Stomach (tissue), 9 donors: ENCODE results near the gene CD46. TPM values are rescaled to one million over a fixed set of nuclear protein-coding genes. Genes with fewer than 3 reads are reported as not detected.
"Not testable (repeated sequence)": the region's sequence is repeated elsewhere in the genome, so short reads cannot be mapped to it uniquely, and the experiment has no call there.

Source experiments
- DNase-seq, 2 donors: peaks; one replicate each; pipeline versions ENCODE4 v3.0.0 to v3.0.0-alpha.2; 2013 to 2019
- H3K27ac ChIP-seq, 5 donors: fragments of 200-600 bp in 4 of 5; sonication (generic) in 4 of 5; one replicate each; pipeline ENCODE4 v1.5.1; 2013 to 2019; ENCODE audit warnings: mild to moderate bottlenecking in 1 of 5, moderate library complexity in 1 of 5
- H3K27me3 ChIP-seq, 3 donors: fragments of 200-600 bp; sonication (generic); one replicate each; pipeline ENCODE4 v1.5.1; 2017 to 2019; ENCODE audit warnings: mixed run types in 1 of 3
- H3K36me3 ChIP-seq, 4 donors: fragments of 200-600 bp; sonication (generic); 1 replicate in 3 of 4; 2 replicates in 1 of 4; pipeline ENCODE4 v1.5.1; 2016 to 2019
- H3K4me1 ChIP-seq, 4 donors: fragments of 200-600 bp; sonication (generic); one replicate each; pipeline ENCODE4 v1.5.1; 2016 to 2019
- H3K4me3 ChIP-seq, 4 donors: fragments of 200-600 bp; sonication (generic) in 3 of 4; one replicate each; pipeline ENCODE4 v1.5.1; 2016 to 2019; ENCODE audit warnings: mild to moderate bottlenecking in 1 of 4
- H3K9me3 ChIP-seq, 4 donors: fragments of 200-600 bp; sonication (generic); one replicate each; pipeline ENCODE4 v1.5.1; 2016 to 2019
- EP300 ChIP-seq: sonication (generic); formaldehyde crosslinking; IDR thresholded peaks from one replicate; pipeline ENCODE4 v1.6.1; 2017; ENCODE audit warnings: antibody characterized with exemption
- POLR2A ChIP-seq, 4 donors: fragments of 450-650 bp; IDR thresholded peaks; one replicate each; pipeline ENCODE4 v1.6.1; 2016; ENCODE audit warnings: antibody characterized with exemption in 4 of 4, control low read depth in 2 of 4, mild to moderate bottlenecking in 1 of 4, moderate library complexity in 1 of 4
- POLR2AphosphoS5 ChIP-seq, 3 donors: sonication (generic); formaldehyde crosslinking; IDR thresholded peaks; one replicate each; pipeline ENCODE4 v1.6.1; 2016; ENCODE audit warnings: antibody characterized with exemption in 3 of 3
- WGBS, 5 donors: extraction: QIAGEN DNeasy Blood & Tissue Kit in 3 of 5; methylation state at CpG; one replicate each; pipeline versions ENCODE4 v1.1.5 to v1.1.7; 2013 to 2018; 5-methylcytosine and 5-hydroxymethylcytosine counted together
- intact Hi-C: fragments of 100-400 bp; cut with DNase I; formaldehyde crosslinking; loops from one replicate; pipeline ENCODE4 v1.15.1; 2023; ENCODE audit warnings: low total_unique reads
- polyA plus RNA-seq, 3 donors: library from polyadenylated mRNA; stranded (reverse); fragments of 200-250 nt; gene quantifications; one replicate each; pipeline ENCODE4 v1.2.3, GENCODE V29; 2013
- total RNA-seq, 5 donors: library from RNA; depleted of rRNA; stranded (reverse); fragments of >200 nt; gene quantifications; one replicate each; pipeline versions ENCODE4 v1.1.0 to v1.2.3, GENCODE V29; 2014 to 2016
- TF ChIP-seq, protein P1 (sequence below), 7 experiments: fragments of 450-650 bp in 4 of 7; fragments of 200-600 bp in 3 of 7; sonication (generic) in 3 of 7; IDR thresholded peaks; one replicate each; pipeline ENCODE4 v1.5.1; 2016 to 2019; ENCODE audit warnings: antibody characterized with exemption in 7 of 7, control low read depth in 2 of 7, mild to moderate bottlenecking in 1 of 7
- donor health status: healthy with polysubstance abuse.
- donor health status: Bipolar disorder and iron deficiency.
- donor health status: healthy.

Gene CD46
- total and polyA plus RNA-seq, 8 donors = 25.2 to 424 (median 96.5) TPM

DNA sequence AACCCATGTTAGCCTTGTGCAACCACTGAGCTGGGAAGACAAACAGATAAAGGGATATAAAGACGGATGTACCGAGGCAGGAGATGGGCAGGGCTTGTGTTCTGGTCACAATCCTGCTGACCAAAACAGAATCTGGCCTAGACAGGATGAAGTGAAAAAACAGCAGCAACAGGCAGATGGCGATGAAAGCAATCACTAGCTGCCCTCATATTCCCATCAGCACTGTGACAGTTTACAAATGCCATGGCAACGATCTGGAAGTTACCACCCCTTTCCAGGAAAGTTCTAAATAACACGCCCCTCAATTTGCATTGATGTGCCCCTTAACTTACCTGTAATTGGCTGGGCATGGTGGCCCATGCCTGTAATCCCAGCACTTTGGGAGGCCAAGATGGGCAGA lies 40.6 kb upstream of the CD46 start:
- intact Hi-C loops = no loop called here

GRCh38 chr1:207712701-207713100 lies 39.2 kb upstream of the CD46 start:
- intact Hi-C loops = not testable (repeated sequence)
- WGBS, 5 donors = 25 to 52% (median 36%) methylated on average over 3 of the region's 3 CpGs

More for the DNA sequence above, 40.6 kb upstream of the CD46 start:
- H3K9me3 ChIP-seq = no peaks in the 10 kb centered on the region
- TF ChIP-seq POLR2A (IDR thresholded peaks at IDR 0.05) = no peak
- no peak for TF ChIP-seq POLR2AphosphoS5 (IDR thresholded peaks at IDR 0.05)
- no peak for TF ChIP-seq EP300
- TF ChIP-seq, protein P1, sequence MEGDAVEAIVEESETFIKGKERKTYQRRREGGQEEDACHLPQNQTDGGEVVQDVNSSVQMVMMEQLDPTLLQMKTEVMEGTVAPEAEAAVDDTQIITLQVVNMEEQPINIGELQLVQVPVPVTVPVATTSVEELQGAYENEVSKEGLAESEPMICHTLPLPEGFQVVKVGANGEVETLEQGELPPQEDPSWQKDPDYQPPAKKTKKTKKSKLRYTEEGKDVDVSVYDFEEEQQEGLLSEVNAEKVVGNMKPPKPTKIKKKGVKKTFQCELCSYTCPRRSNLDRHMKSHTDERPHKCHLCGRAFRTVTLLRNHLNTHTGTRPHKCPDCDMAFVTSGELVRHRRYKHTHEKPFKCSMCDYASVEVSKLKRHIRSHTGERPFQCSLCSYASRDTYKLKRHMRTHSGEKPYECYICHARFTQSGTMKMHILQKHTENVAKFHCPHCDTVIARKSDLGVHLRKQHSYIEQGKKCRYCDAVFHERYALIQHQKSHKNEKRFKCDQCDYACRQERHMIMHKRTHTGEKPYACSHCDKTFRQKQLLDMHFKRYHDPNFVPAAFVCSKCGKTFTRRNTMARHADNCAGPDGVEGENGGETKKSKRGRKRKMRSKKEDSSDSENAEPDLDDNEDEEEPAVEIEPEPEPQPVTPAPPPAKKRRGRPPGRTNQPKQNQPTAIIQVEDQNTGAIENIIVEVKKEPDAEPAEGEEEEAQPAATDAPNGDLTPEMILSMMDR (IDR thresholded peaks at IDR 0.05) = no peak
- H3K36me3 ChIP-seq = no peaks in the 10 kb centered on the region
- DNase-seq = peak in 1 of 2 donors; percentile 51
- no peak overlapping the region for H3K4me3 ChIP-seq
- no peaks in the 10 kb centered on the region for H3K27me3 ChIP-seq
- H3K27ac ChIP-seq = no peak overlapping the region
- 59 to 69% (median 63%) methylated on average over 5 of the region's 5 CpGs for WGBS, 5 donors
- H3K4me1 ChIP-seq = no peaks in the 10 kb centered on the region

DNA sequence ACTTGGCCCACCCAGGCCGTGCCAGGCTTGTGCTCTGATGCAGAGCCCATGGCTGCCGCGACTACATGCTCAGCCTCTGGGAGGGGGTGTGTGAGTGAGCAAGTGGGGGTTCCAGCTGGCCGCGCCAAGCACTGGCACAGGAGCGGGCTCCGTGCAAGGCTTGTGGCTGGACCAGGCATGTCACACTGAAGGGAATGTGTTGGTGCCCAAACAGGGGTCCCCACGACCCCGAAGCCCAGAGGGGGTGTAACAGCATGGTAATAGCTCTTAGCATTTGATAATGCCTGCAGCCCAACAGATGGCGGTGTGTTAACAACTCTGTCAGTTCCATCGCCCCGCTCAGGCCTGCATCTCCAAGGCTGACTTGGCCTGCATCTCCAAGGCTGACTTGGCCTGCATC lies 38.3 kb upstream of the CD46 start:
- TF ChIP-seq, protein P1 (IDR thresholded peaks at IDR 0.05) = no peak
- no peak for TF ChIP-seq EP300
- no peak for TF ChIP-seq POLR2A (IDR thresholded peaks at IDR 0.05)
- TF ChIP-seq POLR2AphosphoS5 (IDR thresholded peaks at IDR 0.05) = no peak
- no peaks in the 10 kb centered on the region for H3K36me3 ChIP-seq
- intact Hi-C loops = no loop called here
- H3K4me1 ChIP-seq = no peaks in the 10 kb centered on the region
- no peaks in the 10 kb centered on the region for H3K9me3 ChIP-seq
- WGBS, 5 donors = 88 to 97% (median 97%) methylated on average over 9 to 12 of the region's 12 CpGs
- no peak overlapping the region for H3K4me3 ChIP-seq
- no peaks in the 10 kb centered on the region for H3K27me3 ChIP-seq
- no peak overlapping the region for H3K27ac ChIP-seq
- no peak for DNase-seq

More at GRCh38 chr1:207712701-207713100, 39.2 kb upstream of the CD46 start:
- not testable (repeated sequence) for H3K4me3 ChIP-seq, DNase-seq, H3K4me1 ChIP-seq, H3K36me3 ChIP-seq, H3K27ac ChIP-seq, H3K27me3 ChIP-seq, H3K9me3 ChIP-seq

DNA sequence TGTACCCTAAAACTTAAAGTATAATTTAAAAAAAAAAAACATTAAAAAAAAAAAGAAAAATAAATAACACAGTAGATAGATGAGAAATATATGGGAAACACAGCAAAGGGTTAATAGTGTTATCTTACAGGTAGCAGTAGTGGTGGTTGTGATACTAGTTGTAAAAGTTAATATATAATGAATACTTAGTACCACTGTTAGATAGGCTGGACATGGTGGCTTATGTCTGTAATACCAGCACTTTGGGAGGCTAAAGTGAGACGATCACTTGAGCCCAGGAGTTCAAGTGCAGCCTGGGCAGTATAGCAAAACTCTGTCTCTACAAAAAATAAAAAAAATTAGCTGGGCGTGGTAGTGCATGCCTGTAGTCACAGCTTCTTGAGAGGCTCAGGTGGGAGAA lies 32.6 kb upstream of the CD46 start:
- Histone ChIP-seq H3K9me3 (no peaks in the 10 kb centered on the region), H3K4me1 (no peaks in the 10 kb centered on the region), H3K27me3 (no peaks in the 10 kb centered on the region), H3K4me3 (no peak overlapping the region), H3K36me3 (no peaks in the 10 kb centered on the region), H3K27ac (no peak overlapping the region)
- WGBS, 5 donors = 78 to 88% (median 87%) methylated on average over 2 of the region's 2 CpGs
- TF ChIP-seq POLR2A (IDR thresholded peaks at IDR 0.05) (no peak), POLR2AphosphoS5 (IDR thresholded peaks at IDR 0.05) (no peak), EP300 (no peak)
- TF ChIP-seq, protein P1 (IDR thresholded peaks at IDR 0.05) = no peak
- intact Hi-C loops = no loop called here
- DNase-seq = no peak

- H3K4me1 ChIP-seq, H3K36me3 ChIP-seq, H3K27me3 ChIP-seq, H3K9me3 ChIP-seq, intact Hi-C loops, DNase-seq, H3K4me3 ChIP-seq, H3K27ac ChIP-seq: not testable (repeated sequence)
- WGBS, 5 donors = 79 to 91% (median 83%) methylated on average over 4 of the region's 4 CpGs
Measured at GRCh38 chr1:207728200-207728858, 23.5 kb upstream of the CD46 start.

DNA sequence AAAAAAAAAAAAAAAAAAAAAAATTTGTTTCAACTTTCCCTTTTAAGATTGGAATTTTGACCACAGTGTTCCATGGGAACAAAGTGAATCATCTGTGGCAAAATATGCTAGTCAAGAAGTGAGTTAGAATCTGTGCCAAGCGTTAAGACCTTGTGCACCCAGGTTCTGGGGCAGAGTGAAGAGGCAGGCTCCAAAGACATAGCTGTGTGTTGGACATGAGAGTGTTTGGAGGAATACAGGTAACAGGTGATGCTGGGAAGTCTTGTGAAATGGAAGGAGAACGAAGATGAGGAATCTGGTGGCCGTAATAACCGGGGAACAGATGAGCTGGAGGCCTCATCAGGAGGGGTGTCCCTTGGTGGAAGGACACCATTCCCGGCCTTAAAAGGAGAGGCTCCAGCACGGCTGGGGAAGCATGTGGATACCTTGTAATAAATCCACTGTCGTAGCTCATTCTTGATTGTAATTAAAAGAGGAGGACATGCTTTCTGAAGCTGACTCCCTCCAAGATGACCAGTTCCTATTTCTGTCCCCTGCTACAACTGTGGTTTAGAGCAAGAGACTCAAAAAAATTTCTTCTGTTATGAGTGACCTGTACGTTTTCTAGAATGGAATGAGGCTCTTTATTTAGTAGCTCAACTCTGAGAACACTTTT lies 14.2 kb upstream of the CD46 start:
- intact Hi-C loops, H3K27ac ChIP-seq, H3K9me3 ChIP-seq, H3K36me3 ChIP-seq, DNase-seq, H3K4me3 ChIP-seq, H3K4me1 ChIP-seq, H3K27me3 ChIP-seq: not testable (repeated sequence)
- 73 to 80% (median 79%) methylated on average over 8 of the region's 8 CpGs for WGBS, 5 donors

- H3K27me3 ChIP-seq, H3K4me1 ChIP-seq, DNase-seq, H3K4me3 ChIP-seq, intact Hi-C loops, H3K9me3 ChIP-seq, H3K27ac ChIP-seq, H3K36me3 ChIP-seq: not testable (repeated sequence)
- WGBS, 5 donors = 26 to 37% (median 35%) methylated on average over 6 of the region's 6 CpGs
Measured at GRCh38 chr1:207738158-207738659, 13.6 kb upstream of the CD46 start.
